GM19240 (cell line): ENCODE measurements around the gene RIMS3.
"Not testable (repeated sequence)": the region's sequence is repeated elsewhere in the genome, so short reads cannot be mapped to it uniquely, and the experiment has no call there.

Experiments
- DNase-seq: peaks from one replicate; pipeline ENCODE4 v3.0.0; 2011; ENCODE audit warnings: low spot score; ENCODE audit not compliant: insufficient read length

The RIMS3 gene

DNA sequence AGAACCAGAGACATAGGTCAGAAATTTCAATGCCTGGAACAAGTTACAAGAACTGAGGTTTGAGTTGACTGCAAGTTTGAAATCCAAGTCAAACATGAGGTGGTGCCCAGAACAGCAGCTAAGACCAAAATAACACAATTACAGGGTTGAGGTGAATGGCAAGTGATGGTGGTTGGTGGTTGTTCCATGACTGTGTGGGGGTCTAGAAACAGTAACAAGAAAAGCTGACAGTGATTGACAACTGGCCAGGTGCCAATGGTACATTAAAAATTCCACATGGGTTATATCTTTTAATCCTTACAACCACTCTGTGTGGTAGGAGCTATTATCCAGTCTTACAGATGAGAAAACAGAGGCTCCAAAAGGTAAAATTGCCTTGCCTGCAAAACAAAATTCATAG lies 32.0 kb downstream of the RIMS3 start:
- no peak for DNase-seq

DNA sequence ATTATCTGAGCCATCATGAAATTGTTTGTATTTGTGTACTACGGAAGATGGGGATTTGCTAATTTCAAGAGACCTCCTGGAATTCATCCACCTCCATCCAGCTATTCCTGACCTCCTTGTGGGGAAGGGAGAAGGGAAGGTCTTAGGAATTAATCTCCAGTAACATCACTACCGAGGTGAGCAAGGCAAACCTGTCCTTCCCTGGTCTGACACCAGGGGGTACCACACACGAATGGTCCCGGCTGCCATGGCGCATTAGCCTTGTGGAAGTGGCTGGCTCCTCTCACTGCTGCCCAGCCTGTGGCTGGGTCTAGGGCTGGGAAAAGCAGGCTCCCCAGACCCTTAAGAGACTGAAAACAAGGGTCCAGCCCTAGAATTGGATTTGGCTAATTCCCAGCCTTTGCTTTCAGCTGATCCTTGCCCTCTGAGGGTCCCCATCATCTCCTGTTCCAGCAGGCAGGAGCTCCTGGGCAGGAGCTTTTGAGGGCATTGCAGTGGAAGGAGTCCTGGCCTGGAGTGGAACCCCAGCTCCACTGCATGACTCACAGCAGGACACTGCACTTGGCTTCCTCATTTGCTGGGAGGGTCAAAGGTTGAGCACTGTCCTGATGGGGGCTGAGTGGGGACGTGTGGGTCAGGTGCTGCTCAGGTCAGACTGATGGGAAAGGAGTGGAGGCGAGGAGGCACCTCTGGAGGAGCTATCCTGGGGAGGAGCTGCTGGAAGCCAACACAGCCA lies 34.8 kb downstream of the RIMS3 start:
- DNase-seq = no peak

DNA sequence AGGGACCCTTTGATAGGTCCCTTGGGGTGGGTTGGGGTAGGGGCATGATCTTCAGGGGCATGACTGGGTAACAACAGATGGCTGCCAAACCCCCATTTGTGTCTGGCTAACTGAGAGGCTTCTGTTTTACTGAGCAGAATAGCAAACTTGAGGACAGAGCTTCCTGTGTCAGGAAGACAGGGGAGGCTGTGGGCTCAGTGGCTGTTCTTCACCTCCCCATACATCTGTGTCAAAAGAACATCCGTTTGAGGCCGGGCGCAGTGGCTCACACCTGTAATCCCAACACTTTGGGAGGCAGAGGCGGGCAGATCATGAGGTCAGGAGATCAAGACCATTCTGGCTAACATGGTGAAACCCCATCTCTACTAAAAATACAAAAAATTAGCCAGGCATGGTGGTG lies 35.9 kb downstream of the RIMS3 start:
- not testable (repeated sequence) for DNase-seq

DNA sequence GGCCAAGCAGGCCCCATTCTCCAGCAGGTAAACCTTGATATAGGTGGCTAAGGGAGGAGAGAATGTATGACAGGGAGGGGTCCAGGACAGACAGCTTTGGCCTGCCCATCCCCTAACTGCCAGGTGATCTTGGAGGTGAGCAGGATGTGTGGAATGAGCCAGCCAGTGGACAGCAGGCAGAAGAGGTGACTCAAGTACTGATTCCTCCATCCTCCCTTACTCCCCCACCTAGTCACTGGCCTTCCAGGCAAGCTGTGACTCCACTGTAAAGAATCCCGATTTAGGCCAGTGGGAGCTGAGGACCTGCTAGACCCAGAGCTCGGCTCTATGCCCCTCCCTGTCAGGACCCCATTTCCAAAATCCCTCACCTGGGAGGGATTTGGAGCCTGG lies 36.6 kb downstream of the RIMS3 start:
- no peak for DNase-seq

DNA sequence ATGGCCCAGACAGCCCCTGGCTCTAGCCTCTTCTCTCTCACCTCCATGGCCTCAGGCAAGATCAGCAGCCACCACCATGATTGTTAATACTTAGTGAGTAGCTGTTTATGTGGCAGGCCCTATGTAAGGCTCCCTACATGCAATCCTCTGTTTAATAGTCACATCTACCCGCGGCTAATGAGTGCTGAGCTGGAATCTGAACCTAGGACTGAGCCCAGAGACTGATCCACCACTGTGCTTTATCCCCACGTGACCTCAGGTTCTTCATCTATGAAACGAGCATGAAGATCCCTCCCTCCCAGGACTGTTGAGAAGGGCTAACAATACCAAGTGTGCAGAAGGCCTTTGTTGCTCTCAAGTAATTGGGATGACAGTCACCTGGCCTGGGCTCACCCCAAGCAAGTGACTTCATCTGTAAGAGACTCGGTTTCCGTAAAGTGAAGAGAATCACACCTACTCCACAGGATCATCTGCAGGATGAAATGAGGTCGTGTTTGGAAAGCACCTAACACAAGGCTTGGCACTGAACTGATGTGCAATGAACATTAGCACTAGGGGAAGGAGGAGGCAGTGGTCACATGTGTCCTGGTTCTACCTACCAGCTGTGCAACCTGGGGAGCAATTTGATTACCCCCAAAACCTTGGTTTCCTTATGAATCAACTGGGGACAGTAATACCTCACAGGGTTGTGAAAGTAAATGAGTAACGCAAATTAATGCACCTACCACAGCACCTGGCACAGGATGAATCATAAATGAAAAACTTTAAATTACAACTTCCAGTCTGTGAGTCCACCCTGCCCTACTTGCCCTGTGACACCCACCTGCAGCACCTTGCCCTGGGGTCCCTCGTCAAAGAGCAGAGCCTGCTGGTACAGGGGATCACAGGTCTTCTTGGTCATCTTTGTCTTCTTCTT lies 37.2 kb downstream of the RIMS3 start:
- no peak for DNase-seq

DNA sequence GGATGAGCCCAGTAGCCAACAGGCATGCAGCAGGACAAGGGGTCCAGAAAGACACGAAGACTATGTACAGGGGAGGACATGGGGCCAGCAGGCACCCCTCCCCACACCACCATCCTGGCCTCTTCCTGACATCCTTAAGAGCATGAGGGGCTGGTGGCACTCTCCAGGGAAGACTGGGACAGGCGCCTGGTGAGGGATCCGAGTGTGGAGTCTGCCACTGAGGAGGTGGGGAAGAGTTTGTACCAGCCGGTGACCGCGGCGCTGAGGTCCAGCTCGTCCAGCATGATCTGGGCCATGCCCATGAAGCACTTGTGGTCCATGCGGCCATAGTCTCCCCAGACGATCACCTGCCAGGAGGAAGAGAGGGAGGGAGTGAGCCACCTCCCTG lies 39.1 kb downstream of the RIMS3 start:
- DNase-seq = no peak

DNA sequence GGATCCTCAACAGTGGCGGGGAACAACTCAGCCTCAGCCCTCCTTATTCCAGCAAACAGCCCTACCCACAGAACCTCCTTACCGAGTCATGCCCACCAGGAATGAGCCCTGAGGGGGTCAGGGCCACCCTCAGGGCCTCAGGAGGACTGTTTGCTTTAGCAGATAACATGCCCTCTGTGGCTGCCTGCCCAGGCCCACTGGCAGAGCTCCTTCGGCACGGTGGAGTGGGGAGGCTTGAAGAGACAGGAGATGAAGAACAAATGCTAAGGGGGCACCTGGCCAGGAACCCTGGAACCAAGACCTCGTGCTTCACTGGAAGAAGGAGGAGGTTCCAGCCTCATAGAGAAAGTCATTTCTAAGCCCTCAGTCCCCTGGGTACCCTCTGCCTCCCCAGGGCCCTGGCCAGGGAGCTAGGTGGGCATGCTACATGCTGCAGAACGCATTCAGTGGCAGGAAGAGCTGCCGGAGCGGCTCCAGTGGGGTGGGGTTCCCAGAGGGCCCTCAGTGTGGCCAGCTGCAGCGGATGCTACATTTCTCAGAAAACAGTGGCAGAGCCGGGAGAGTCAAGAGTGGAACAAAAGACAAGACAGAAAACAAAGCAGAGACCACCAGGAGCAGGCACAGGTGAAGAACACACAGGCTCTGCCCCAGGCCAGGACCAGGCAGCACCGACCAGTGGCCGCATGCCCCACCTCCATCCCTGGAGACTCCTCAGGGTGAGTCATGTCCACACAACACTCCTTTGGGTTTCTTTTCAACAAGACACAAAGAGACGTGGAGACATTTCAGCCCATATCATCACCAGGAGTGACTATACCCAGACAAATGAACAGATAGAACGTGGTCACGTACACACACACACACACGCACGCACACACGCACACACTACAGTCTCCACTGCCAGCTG lies 39.8 kb downstream of the RIMS3 start:
- DNase-seq = no peak

DNA sequence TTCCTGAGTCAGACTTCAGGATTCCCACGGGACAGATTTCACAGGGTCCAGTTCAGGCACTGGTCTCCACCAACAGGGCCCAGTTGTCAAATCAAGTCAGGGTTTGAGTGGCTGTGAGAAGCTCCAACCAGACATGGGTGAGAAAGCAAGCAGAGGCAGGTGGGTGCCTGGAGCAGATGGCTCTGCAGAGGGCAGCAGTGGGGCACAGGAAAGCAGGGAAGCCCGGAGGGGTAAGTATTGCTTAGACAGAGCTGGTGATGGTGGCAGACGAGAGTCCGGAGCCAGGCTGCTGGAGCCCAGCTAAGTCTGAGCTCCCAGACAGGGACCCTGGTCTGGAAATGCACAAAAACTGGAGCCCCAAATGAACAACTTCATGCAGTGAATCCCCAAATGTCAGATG lies 40.4 kb downstream of the RIMS3 start:
- no peak for DNase-seq

DNA sequence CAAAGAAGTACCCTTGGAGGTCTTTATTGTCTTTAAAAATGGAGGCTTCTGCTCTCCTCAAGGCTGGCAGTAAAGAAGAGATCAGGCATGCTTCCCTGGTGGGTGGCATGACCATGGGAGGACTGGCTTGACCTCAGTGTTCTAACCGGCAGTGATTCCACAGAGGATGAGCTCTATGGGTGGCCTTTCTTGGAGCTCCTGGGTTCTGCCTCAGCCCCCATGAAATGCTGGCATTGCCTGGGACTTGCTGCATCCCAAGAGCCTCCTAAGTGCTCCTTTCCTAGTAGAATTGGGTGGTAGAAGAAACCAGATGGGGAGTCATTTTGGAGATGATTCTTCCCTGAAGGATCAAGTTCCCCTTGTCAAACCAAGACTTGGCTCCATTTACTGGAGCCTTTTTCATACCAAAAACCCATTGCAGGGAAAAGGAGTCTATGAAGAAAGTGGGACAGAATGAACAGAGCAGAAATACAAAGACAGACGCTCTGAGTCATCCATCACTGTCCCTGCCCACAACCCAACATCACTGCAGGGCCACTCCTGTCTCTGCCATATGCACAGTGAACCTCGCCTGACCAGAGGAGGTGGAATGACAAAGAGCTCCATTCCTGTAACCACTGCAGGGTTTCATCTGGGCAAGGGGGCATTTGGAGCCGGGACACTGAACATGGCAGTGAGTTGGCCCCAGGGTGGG lies 42.4 kb downstream of the RIMS3 start:
- DNase-seq = no peak

DNA sequence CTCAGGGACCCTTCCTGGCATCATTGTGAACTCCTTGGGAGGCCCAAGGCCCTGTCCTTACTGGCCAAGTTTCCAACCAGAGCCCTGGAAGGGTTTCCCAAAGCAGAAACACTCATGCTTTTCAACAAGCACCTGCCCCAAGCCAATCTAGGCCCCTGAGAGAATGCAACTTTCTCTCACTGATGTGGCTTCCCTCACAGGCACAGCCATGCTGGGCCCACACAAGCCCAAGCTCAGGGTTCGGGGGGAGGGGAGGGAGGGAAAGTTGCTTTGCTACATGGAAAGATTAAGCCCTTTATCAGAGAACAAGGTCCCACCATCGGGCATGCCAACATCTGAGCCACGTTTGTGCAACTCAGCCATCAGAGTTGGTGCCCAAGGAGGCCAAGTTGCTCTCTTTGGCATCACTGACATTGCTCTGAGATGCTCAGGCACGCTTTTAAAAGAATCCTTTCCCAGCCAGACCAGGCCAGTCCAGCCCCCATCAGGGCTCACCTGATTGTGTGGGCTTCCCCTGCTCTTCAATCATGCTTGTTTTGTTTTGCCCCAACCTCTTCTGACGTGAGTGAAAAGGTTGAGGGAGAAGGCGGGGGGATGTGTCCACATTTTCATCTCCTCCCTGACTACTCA lies 43.5 kb downstream of the RIMS3 start:
- DNase-seq = no peak

DNA sequence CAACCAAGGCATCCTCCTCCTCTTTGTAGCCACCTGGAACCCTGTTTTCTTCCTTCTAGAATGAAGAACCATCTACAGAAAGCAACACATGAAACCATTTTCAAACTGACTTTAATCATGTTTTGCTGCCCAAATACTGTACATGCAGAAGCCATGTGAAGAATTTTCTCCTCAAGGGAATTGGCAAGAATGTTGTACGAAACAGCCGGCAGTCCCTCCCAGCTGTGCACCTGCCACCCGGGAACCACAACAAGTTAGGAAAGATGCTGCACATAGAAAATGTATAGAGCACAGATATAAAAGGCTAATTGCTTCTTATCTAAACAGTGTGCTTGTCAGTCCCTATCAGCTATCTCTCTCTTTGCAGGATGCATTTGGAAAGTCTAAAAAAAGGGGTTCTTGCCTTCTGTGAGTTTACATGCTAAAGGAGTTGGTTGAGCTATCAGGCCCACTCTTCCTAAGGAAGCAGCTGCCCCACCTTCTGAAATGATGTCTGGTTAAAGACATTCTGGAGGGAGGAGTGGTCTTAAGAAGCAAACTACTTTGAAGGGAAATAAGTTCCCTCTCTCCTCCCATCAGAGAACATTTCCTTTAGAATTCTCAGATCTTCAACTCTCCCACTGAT lies 44.8 kb downstream of the RIMS3 start:
- DNase-seq = no peak

DNA sequence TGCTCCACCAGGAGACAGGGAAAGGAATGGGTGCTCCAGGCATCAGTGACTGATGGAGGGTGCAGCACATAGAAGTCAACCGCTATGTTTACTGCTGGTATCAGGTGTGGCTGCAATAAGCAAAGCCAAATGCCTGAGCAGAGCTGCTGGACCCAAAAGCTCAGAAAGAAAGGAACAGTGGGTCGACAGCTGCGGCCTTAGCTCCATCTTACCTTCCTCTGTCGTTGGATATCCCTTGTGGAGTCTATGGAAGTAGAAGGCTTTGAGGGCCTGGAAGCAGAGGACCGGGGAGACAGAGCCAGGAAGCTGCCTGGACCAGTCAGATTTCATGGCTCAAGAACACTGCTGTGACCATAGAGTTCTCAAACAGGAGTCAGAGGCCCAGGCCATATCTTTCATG lies 45.3 kb downstream of the RIMS3 start:
- DNase-seq = no peak

DNA sequence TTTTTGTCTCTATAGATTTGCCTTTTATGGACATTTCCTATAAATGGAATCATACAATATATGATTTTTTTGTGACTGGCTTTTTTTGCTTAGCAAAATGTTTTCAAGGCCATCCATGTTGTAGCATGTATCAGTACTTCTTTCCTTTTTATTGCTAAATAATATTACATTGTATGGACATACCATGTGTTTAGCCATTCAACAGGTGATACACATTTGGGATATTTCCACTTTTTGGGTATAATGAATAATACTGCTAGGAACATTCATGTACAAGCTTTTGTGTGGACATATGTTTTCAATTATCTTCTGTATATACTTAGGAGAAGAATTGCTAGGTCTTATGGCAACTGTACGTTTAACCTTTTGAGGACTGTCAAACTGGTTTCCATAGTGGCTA lies 47.4 kb downstream of the RIMS3 start:
- no peak for DNase-seq

DNA sequence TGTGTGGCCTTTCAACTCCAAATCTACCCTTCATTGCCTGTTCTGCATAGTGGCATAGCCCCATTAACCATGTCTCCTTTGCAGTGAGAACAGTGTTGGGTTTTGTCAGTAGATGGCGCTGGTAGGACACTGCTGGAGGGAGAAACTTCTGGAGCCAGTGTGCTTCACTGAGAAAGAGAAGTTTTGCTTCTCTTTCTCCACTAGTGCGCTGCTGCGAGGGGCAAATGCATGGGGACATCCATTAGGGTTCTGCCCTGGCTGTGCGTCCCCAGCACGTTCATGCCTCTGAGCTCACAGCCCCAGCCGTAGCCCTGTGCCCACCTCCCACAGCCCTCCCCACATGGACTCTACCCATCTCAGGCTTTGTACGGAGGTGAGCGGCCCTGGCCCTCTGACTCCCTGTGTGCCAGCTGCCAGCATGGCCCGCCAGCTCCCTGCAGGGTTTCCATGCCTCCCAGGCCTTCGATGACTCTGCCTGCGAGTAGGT lies 53.1 kb downstream of the RIMS3 start:
- peak; percentile 72 for DNase-seq

DNA sequence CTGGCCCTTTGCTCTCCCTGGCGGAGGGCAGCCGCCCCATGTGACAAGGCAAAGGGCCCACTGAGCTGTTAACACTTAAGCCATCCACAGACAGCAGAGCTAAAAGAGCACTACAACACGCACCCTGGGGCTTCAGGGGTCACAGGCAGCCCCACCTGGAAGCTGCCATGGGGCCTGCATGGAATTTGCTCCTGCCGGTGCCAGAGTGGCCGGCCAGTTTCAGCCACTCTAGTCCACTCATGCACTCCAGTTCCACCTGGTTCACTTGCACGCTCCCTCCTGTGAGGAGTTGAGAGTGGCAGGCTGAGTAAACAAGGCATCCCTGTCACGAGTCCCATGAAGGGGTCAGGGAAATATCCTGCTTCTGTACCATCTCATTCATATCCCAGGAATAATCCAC lies 55.3 kb downstream of the RIMS3 start:
- DNase-seq = no peak

DNA sequence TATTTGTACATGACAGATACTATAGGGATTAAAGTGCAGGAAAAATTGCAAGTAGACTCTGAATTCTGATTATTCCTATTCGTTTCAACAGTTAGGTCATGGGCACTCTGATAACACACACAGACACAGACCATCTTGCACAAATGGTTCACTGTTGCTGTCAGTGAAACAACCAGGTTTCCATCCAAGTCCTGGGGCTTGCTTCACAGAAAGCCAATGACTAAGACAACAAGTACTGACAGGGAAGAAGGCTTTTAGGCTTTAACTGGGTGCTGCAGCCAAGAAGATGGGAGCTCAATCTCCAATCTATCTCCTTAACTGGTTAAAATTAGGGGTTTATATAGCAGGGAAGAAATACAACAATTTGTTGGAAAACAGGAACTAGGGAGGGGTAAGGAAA lies 57.6 kb downstream of the RIMS3 start:
- DNase-seq = no peak

DNA sequence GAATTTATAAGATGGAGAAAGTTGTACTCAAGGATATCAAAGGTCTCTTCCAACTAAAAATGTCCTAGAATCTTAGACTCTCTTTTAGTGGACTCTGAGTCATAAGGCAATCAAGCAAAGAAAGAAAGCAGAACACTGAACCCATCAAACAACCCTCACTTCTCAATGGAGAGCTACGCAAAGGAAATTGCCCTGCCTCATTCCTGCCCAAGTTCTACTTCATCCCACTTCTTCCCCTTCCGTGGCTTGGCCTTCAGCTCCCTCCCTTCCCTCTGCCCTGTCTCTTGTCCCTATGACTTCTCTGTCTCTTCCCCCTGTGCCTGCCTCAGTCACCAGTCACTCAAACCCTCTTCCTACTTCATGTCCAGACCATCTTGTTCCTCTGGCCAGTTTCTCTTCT lies 58.5 kb downstream of the RIMS3 start:
- no peak for DNase-seq

DNA sequence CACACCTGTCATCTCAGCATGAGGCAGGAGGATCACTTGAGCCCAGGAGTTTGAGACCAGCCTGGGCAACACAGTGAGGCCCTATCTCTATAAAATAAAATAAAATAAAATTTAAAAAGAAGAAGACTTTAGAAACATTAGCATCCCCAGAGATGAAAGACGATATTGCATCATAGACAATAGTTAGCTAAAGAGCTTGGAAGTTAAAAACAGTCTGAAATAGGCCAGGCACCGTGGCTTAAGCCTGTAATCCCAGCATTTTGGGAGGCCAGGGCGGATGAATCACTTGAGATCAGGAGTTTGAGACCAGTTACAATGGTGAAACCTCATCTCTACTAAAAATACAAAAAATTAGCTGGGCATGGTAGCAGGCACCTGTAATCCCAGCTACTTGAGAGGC lies 59.3 kb downstream of the RIMS3 start:
- no peak for DNase-seq

DNA sequence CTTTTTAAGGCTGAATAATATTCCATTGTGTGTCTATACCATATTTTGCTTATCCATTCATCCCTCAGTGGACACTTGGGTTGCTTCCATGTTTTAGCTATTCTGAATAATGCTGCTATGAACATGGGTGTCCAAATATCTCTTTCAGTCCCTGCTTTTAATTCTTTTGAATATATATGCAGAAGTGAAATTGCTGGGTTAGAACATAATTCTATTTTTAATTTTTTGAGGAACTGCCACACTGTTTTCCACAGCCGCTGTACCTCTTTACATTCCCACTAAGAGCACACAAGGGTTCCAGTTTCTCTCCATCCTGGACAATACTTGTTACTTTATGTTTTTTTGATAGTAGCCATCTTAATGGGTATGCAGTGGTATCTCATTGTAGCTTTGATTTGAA lies 65.6 kb downstream of the RIMS3 start:
- DNase-seq = no peak

DNA sequence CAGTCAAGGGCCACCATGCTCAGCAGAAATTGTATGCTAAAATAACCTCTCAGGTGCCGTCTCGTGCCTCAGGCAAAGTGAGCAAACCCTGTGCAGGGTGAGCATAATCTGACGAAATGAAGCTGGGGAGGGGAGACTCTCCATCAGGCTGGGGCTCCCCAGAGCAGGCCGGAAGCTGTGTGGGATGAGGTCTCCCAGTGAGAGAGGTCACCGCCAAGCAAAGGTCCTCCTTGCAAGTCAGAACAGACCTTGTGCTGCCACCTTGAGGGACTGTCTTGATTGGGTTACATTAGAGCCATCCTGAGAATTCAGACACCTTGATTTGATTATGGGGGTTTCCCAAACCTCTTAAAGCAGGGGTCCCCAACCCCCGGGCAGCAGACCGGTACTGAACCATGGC lies 69.9 kb downstream of the RIMS3 start:
- no peak for DNase-seq
